IPS DF 4.7 (cell line): Measurements from ENCODE around the gene HOXD10.

ENCODE experiments used
- DNase-seq: peaks from one replicate; pipeline ENCODE4 v3.0.0-alpha.2; 2013; ENCODE audit warnings: low spot score; ENCODE audit errors: extremely low read depth

HOXD10 gene

DNA sequence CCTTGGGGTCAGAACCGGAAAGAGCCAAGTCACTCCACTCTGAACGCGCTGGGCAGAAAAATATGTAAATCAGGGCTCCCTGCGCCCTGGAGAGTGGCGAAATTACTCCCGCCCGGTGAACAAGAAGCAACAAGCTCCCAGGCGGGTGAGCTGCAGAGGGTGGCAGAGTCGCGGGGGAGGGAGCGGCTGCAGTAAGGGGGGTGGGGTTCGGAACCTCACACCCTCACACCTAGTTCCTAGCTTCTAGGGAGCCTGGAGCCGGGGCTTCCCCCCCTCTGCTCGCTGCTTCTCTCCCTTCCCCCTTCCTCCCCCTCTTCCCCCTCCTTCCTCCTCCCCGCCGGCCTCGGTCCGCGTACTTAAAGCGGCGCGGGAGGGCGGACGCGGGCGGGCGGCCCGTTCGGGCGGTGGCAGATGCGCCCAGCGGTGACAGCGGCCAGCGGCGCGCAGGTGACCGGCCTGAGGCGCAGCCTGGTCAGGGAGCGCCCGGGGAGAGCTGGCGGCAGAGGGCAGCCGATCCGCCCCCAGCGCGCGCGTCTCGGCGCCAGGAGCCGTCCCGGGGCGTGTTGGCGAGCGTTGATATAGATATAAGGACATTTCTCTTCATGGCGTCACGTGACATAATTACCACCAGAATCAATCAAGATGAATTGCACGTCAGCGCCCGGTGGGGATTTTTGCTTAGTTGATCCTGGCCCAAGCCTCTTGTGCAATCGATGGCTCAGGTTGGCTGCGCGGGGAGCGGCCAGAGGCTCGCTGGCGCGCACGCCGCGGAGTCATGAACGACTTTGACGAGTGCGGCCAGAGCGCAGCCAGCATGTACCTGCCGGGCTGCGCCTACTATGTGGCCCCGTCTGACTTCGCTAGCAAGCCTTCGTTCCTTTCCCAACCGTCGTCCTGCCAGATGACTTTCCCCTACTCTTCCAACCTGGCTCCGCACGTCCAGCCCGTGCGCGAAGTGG, 9.7 kb upstream of the HOXD10 start, which contains the start of gene HOXD11:
Gene HOXD11, plus strand, starts transcription at position 700 of the 959 bp plus-strand sequence. Its CDS starts 76 bp downstream, at position 776.
- DNase-seq: no peak

DNA sequence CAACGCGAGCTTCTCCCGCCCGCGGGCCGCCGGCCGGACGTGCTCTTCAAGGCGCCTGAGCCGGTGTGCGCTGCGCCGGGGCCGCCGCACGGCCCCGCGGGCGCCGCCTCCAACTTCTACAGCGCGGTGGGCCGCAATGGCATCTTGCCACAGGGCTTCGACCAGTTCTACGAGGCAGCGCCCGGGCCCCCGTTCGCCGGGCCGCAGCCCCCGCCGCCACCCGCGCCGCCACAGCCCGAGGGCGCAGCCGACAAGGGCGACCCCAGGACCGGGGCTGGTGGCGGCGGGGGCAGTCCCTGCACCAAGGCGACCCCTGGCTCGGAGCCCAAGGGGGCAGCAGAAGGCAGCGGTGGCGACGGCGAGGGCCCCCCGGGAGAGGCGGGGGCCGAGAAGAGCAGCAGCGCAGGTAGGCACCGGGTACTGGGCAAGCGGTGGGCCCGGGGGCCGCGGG, 8.8 kb upstream of the HOXD10 start:
- DNase-seq: no peak

DNA sequence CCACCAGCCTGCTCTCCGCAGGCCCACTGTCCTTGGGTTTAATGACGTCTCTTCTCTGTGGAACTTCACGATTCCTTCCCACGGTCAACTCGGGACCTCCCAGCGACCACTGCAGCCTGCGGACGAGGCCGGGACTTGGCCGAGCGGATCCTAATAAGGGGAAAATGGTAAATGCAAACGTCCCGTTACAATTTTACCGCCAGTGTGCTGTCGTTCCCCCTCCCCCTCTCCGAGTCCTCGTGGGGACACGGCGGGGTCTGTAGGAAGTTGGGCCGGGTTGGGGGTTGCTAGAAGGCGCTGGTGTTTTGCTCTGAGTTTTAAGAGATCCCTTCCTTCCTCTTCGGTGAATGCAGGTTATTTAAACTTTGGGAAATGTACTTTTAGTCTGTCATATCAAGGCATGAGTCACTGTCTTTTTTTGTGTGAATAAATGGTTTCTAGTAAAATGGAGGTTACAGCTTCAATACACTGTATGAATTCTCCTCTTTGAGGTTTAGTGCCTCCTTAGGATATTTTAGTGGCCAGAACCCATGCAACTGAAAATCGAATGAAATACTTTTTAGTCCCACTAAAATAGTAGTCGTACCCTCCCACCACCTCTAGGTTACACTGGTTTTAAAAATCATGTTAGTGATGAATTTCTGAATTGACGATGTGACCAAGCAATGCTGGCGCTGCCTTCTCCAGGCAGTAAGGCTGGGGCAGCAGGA, 7.2 kb upstream of the HOXD10 start:
- no peak for DNase-seq

DNA sequence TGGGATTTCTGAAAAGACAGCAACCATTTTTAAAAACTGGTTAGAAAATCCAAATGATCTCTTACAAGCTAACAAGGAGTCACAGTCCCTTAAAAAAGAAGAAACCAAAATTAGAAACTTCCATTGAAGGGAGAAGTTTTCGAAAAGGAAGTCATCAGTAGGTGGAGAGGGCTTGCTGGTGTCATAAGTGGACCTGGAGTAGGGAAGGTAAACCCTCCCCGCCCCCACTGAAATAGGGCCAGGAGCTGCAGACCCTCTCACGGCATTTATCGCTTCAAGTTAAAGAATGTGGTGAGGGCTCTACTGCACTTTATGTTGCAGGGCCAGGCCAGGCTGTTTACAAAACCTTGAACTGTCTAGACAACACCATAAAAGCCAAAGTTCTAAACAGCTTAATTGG, 6.6 kb upstream of the HOXD10 start:
- no peak for DNase-seq

DNA sequence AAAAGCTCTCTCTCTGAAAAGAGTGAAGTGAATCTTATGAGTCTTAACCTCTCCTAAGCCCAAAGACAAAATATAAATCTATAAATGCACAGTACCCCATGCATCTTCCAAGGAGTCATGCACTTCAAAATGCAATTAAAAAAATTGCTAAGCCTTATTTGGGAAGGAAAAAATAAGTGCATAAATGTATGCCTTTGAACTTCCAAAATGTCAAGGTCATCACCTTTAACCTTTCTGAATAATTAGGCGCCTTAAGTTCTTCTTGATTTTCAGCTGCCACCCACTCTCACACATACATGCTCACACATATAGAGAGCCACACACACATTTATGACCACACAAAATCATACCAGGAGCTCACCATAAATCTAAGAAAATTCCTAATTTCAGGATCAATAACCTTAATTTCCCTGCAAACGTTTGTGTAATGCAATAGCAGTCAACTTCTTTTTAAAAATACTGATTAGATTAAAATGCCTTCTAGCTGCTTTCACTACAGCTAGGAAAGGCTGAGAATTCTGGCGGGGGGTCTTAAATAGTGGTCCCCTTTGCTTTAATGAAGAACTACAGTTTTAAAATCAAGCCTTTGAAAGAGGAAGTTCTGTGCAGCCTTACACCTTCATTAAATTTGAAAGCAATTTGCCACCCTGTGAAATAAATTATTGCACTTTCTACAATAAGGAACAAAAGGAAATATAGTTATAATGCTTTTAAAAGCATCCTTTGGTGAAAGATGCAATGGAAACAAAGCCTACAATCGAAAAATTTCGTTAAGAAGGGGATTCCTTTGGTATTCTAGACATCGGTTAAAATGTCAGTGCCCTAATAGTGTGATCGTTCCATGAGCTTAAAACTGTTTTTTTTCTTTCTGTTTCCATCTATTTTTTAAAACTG, 5.9 kb upstream of the HOXD10 start:
- DNase-seq: no peak

DNA sequence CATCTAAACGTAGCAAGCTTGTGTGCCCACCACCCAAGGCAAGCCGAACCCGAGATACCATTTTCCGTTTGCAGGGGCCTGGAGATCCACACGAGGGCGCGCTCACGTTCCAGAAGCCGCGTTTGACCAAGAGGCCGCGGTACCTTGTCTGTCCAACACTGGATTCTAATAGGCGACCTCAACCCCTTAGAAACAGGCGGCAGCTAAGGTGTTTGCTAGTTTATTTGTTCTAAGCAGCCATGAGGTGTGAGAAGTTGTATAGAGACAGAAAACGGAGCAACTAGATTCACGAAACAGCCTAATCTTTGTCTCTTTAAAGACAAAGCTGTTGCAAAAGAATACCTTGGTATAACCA, 5.3 kb upstream of the HOXD10 start:
- DNase-seq: no peak

DNA sequence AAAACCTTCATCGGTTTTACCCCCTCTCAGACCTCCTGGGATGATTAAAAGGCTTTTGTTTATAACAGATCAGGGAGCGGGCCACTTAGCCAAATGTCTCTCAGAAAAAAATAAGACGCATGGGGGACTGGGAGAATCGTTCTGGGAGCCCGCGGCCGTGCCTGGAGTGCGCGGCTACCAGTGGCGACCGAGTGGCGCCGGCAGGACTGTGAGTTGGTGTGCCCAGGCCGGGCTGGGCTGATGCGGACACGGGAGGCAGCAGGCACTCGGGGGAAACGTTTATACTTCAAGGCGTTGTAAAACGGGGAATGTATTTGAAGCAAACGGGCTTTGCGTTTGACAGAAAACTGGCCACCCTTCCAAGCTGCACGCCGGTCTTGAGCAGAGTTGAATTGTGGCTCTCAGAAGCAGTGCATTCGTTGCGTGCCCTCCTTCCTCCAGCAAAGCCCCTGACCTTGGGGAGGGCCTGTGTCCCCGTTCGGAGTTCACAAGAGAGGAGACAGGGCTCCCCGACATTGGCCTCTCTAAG, 4.7 kb upstream of the HOXD10 start:
- DNase-seq: no peak

DNA sequence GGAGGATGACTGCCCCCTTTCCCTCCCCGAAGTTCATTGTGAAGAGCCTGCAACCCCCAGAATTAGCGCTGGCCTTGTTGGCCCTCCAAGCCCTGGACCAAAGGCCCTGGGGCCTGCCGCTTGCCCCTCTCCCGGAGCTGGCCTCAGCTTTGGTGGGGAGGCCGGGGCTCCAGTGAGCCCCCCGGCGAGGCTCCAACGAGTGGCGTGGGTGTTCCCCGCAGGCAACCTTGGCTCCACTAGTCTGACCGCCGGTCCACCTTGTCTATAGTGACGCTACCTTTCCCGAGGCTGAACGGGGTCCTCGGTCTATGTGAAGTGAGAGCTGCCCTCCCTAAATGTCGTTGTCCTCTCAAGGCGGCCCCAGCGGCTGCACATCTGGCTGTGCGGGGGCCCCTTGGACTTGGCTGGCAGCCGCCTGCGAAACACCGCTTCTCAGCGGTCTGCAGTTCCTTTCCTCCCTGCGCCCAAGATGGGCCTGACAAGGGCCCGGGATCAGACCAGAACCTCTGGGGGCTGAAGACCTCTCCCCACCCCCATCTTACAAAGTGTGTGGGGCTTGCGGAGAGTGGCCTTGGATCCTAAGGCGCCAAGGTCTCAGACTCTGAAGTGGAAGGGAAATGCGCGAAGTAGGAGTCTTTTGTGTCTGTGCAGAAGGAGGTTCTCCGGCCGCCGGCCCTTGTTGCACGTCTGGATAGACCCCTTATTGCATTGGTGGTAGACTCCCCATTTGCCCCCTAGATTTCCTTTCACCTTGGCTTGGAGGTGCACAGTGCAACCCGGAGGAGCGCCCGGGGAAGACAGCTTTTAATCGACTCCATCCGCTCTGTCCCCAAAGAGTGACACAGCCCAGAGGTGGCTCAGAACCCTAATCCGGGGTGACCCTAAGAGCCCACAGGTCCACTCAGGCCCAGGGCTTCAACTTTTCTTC, 3.9 kb upstream of the HOXD10 start:
- DNase-seq: no peak

DNA sequence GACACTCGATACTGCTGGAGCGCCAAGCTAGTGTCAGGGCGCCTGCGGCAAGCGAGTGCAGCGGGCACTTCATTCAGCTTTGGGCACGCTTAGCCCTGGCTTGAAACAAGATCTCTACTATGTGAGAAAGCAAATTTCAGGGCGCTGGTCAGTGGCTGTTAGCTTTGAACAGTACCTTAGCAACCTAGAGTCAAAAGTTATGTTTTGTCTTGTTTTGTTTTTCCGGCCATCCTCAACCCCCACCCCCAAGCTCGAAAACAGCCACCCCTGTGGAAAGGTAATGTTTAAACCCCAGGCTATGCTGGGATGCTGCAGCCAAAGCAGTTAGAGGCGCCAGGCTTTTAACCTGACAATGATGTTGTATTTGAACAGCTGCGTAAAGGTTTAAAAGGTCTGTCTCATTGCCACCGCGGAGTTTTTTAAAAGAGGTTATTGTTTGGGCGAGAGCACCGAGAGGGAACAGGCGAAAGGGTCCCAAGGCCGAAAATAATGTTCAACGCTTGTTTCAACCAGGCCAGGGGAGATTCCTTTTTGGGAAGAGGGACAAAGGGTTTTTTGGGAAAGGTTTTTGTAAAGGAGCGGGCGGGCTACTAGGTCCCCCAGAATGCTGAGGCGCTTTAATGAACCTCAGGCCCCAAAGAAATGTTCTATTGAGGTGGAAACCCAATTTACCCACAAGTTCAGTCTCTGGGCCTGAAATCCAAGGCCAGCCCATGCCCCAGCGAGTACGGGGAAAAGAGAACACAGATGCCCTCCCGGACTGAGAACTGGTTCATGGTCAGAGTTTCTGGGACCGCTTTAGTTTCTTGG, 2.3 kb upstream of the HOXD10 start:
- no peak for DNase-seq

DNA sequence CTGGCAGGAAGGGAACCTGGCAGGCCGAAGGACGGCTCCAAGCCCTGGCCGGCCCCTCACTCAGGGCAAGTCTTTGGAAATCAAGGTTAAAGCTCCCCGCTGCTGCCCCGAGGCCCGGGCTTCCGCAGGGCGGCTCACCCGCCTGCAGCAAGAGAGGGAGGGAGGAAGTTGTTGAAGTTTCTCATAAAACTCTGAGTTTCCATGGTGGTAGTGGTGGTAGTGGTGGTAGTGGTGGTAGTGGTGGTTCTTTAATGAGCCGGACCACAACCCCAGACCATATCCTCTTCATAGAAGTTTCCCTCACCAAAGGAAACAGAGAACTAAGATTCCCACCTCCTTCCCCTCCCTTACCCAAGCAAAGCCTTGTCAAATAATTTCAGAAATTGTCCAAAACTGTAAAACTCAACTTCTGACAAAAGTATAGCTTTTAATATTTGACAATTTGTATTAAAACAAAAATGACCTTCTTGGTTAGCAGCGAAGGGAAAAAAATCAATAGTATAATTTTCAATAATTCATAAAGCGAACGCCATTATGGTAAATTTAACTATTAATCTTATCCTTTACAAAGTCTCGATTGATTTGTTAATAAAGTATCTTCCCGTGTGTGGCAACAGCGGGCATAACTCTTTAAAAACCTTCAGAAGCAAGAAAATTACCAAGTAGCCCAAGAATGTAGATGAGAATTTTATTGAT, 1.5 kb upstream of the HOXD10 start:
- no peak for DNase-seq

DNA sequence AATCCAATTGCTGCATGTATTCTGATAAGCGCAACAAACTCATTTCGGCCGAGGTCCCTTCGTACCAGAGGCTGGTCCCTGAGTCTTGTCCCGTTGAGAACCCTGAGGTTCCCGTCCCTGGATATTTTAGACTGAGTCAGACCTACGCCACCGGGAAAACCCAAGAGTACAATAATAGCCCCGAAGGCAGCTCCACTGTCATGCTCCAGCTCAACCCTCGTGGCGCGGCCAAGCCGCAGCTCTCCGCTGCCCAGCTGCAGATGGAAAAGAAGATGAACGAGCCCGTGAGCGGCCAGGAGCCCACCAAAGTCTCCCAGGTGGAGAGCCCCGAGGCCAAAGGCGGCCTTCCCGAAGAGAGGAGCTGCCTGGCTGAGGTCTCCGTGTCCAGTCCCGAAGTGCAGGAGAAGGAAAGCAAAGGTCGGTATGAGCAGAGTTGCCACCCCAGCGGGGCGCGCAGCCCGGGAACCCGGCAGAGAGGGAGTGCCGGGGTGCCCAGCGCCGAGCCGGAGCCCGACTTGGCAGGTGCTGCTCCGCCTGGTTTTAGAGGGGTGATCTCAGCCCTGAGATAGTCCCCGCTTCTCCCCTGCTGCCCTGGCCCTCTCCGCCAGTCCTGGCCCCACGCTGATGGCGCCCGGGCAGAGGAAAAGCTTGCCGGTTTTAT, 714 bp downstream of the HOXD10 start:
- no peak for DNase-seq

DNA sequence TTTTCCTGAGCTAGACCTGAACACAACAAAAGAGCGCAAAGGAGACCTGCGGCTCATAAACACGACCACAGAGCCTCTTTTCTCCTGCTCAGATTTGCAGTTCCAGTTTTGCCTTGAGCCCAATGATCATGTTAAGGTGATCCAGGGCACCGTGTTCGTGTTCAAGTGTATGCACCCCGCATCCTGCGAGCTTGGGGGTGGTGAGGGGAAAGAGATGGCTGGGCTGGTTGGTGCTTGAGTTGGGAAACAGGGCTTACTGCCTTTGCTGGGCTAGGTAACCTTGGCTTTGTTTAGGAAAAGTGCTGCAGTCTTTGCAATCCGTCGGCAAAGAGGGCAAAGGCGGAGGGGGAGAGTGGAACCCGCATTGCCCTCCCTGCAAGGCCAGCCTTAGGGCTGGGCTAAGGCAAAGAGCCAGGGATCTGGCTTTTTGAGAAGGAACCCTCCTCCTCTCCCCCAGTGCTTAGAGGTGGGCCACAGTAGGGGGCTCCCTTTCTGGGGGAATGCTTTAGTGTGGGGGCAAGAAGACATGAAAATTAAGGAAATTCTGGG, 1.3 kb downstream of the HOXD10 start:
- DNase-seq: no peak

DNA sequence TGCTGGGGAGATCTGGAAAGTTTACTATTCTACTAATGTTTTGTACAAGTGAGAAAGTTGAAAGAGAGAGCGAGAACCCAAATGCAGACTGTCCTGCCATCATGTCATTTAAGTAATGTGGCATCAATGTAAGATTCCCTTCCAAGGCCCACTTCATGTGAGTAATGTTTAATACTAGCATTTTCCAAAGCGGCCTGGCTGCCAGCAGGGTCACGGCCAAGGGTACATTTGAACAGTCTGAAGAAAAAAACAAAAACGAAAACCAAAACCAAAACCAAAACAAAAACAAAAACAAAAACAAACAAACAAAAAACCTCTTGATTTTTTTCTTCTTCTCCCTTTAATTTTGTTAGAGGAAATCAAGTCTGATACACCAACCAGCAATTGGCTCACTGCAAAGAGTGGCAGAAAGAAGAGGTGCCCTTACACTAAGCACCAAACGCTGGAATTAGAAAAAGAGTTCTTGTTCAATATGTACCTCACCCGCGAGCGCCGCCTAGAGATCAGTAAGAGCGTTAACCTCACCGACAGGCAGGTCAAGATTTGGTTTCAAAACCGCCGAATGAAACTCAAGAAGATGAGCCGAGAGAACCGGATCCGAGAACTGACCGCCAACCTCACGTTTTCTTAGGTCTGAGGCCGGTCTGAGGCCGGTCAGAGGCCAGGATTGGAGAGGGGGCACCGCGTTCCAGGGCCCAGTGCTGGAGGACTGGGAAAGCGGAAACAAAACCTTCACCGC, 2.2 kb downstream of the HOXD10 start:
- no peak for DNase-seq

DNA sequence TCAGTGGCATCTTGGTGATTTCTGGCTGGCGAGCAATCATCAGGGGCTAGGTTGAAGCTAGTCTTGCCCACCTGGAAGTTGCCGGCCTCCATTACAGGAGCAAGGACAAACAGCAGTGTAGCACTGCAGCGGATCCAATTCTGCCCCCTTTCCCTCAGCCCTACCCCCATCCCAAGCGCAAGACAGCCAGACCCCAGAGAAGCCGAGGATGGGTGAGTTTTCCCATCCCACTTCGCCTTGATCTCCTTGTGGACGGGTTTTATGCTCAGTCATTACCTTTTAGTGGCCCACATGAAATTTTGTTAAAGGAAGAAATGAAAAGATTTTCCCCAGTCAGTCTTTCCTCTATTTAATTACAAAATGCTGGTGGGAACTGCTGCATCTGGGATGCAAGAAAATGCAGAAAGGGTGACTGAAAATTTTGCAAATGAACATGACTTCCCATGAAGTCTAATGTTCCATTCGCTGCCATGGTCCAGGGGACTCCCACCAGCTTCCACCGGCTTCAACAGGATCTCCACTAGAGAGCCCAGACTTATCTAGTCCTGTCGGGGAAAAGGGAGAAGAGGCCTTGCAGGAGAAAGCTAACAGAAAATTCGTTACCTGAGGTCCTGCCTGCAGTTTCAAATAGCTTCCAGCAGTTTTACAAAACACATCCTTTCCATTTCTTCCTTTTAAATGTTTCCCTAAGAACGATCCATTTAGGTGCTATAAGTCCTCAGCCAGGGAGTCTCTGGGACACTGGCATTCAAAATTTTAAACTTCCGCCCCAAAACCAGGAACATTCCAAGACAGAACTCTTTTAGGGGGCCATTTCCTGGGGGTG, 4.0 kb downstream of the HOXD10 start:
- DNase-seq: no peak

DNA sequence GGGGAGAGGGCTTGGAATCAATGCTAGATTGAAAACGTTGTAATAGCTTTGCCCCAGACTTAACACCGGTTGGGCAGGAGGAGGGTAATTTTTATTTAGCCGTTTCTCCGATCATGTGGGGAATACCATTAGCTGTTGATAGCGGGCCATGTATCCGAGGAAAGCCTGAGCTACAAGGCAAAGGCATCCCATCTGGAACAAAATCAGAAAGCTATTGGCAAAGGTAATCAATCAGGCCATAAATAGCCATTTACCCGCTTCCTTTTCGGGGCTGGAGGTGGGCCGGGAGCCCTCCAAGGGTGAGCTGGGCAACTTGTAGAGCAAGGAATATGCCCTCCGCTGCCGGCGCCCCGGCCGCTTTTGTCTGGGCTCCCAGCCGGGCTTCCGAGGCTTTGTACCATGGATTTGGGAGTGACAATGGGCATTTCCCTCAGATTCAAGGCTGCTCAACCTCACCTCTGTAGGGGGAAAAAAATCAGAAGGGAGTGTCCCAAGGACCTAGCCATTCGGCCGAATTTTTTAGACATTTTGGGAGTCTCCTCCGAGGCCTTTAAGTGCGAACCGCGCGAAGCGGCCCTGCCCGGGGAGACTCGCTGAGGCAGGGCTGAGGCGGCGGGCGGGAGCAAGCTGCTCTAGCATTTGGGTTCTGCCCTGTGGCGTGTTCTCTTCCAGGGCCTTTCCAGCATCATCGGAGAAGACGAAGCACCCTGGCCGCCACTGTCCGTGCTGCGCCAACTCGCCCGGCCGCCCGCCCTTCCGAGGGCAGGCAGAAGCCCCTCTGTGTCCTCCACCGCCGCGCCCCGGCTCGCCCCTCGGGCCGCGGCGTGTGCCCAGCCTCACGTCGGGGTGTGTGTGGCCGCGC, 4.8 kb downstream of the HOXD10 start:
- DNase-seq: no peak
